Activated naive CD4-positive, alpha-beta T cell treated with anti-CD3 and anti-CD28 coated beads, Interleukin-2, amount 50 U/mL, for 16 hours (primary cell): Measurements from ENCODE around the gene TCF12.

Experiments used
- DNase-seq: peaks from one replicate; pipeline ENCODE4 v3.0.0-alpha.2; 2020

The TCF12 gene

DNA sequence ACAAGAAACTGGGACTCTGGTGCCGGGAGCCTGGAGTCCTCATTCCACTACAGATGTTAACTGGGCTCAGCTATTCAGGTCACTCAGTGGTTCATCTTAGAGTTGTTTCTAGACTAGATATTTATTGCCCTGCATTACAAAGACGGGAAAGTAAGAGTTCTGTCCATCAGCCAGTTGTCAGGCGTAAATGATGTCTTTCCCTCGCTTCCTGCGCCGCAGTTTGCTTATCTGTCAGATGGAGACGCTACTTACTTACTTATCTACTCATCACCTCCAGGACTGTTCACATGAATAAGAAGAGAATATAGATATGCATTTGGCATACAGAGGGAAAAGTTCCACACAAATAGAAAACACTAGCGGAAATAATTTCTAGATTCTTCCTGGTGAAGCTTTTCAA lies 410.0 kb downstream of the TCF12 start:
- DNase-seq, result no peak

GRCh38 chr15:57328897-57329296 lies 410.5 kb downstream of the TCF12 start:
- DNase-seq, result no peak

DNA sequence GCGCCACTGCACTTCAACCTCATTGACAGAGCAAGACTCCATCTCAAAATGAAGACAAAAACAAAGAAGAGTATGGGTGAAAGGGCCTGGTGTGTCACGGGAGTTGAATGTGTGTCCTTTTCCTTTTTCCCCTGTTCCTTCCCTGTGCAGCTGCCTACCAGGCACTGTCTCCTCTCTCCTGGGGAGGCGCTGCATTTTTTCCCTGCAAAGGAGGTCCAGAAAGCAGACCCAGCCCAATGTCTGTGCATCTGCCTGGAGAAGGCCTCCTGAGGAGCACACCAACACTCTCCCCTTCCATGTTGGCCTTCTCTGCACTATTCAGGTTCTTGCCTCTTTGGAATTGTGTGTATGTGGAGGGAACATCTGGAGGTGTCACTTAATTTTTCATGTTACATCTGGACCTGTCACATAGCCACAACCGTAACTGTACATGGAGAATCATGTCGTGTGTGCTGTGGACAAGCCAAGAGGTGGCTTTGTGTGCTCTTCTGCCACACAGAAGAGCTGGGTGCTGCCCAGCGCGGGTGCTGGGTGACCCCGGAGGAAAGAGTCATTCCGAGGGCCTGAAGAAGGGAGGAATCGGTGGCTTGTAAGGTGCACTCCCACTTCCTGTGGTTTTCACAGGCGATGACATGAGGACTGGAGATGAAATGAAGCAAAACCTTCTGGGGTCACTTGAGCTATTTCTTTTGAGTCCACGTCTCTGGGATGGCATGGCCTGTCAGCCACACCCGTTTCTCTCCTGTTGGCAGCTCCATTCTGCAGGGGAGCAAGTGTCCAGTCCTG lies 411.3 kb downstream of the TCF12 start:
- no peak for DNase-seq

DNA sequence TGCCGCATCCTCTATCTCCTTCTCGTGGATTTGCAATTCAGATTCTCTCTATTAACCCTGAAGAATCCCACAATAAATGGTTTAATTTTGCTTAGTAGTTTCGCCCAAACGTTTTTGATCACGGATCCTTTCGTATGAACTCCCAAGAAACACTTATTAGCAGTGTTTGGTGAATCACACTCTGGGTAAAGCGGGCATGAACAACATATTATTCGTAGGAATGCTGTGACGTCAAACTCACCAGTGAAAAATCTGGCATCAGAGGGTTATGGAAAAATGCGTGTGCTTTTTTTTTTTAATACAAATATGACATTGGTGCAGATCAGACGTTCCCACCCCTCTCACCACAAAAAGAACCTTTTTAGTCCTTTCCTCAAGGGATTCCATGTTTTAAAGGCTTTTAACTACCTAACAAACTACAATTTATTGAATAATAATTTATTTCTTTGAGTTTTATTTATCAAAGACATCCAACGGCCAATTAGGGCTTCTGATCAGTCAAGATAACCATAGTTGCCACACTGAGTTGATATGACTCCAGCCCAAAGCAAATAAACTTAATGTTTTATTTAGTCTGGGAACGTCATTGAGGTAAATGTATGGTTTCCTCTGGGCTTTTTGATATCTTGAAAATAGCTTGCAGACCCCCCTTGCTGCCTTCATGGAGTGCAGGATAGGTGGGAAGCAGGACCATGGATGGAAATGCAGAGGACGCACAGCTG lies 412.3 kb downstream of the TCF12 start:
- no peak for DNase-seq

DNA sequence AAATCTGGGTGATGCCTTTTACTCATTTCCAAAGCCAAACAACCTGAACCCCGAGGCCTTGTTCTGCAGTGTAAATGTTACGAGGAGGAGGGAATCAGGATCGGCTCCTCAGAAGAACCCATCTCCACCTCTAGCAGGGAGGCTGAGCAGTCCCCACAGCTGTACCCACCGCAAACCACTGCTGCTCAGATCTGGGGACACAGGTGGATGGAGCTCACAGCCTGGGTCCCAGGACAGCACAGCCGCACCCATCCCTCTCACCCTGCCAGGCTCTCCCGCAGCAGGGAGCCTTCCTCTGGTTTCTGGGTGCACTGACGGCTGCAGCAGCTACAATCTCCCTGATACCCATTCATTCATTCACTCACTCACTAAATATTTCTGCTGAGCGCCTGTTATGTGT lies 413.9 kb downstream of the TCF12 start:
- DNase-seq, result no peak

- DNase-seq, result no peak
Observed at GRCh38 chr15:57333487-57333886, 415.0 kb downstream of the TCF12 start.

GRCh38 chr15:57334257-57334656 lies 415.8 kb downstream of the TCF12 start:
- no peak for DNase-seq

DNA sequence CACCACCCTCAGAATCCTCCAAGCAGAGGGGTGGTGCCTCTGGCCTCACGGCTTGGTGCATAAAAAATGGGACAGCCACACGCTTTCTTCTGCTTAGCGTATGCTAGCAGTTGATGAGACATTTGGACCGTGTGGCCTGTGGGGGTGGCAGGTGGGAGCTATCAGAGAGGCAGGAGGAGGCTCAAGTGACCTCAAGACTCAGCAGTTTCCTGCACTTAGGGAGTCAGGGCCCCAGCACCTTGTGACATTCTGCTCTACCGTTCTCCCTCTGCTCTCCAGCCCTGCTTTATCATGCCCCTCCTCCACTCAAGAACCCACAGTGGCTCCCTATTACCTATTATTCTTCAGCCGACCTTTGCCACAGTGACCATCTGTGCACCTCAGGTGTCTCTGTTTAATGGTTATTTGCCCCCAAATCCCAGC lies 416.9 kb downstream of the TCF12 start:
- DNase-seq, result no peak

DNA sequence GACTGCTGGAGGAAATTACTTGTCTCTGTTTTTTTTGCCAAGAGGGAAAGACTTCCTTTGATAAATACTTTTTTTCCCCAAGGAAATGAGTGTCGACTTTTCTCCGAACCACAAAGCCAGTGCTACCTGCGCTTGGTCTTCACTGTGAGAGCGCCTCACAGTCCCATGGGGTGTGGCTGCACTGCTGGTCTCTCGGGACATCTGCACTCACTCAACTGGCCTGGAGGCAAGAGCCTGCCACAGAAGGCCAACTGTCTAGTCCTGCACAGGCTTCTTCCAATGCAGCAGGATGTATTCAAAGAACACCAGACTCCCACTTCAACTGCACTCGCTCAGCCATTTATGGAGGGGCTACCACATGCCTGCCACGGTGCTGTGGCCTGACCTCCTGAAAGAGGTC lies 417.3 kb downstream of the TCF12 start:
- no peak for DNase-seq

- no peak for DNase-seq
Observed at GRCh38 chr15:57337868-57338411, 419.5 kb downstream of the TCF12 start.

DNA sequence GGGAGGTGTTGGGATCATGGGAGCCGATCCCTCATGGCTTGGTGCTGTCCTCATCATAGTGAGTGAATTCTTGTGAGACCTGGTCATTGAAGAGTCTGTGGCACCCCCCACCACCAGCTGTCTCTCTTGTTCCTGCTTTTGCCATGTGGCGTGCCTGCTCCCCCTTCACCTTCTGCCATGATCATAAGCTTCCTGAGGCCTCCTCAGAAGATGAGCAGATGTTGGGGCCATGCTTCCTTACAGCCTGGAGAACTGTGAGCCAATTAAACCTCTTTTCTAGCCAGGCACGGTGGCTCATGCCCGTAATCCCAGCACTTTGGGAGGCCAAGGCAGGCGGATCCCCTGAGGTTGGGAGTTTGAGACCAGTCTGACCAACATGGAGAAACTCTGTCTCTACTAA lies 420.9 kb downstream of the TCF12 start:
- DNase-seq, result no peak
